Stimulated activated naive CD8-positive, alpha-beta T cell treated with anti-CD3 and anti-CD28 coated beads, Interleukin-15, amount 100 ng/mL, for 72 hours (primary cell): ENCODE measurements around the gene RAB17.
"Not testable (repeated sequence)": the region's sequence is repeated elsewhere in the genome, so short reads cannot be mapped to it uniquely, and the experiment has no call there.

Experiments used
- ATAC-seq: fragments of 150-1000 bp; cut with Tn5 transposase; 2 replicates; pipeline ENCODE4 v1.10.0; 2021; ENCODE audit warnings: mild to moderate bottlenecking, moderate library complexity
- DNase-seq, 2 donors: peaks; one replicate each; pipeline ENCODE4 v3.0.0; 2021 to 2022
- H3K27ac Mint-ChIP-seq, 2 donors: one replicate each; pipeline ENCODE4 v1.8.0; 2022; ENCODE audit warnings: mild to moderate bottlenecking in 2 of 2, mixed read lengths in 2 of 2, moderate library complexity in 2 of 2
- H3K27me3 Mint-ChIP-seq: one replicate; pipeline ENCODE4 v1.8.0; 2022; ENCODE audit warnings: mixed read lengths
- H3K4me1 Mint-ChIP-seq: one replicate; pipeline ENCODE4 v1.8.0; 2022; ENCODE audit warnings: mild to moderate bottlenecking, mixed read lengths
- H3K4me3 Mint-ChIP-seq, 2 donors: one replicate each; pipeline ENCODE4 v1.8.0; 2022; ENCODE audit warnings: mild to moderate bottlenecking in 2 of 2, mixed read lengths in 2 of 2, moderate library complexity in 1 of 2
- H3K9me3 Mint-ChIP-seq, 2 donors: one replicate each; pipeline ENCODE4 v1.8.0; 2022; ENCODE audit warnings: mixed read lengths in 2 of 2

RAB17 gene

GRCh38 chr2:237613679-237614078, 23.1 kb upstream of the RAB17 start:
- ATAC-seq (no peak), DNase-seq (no peak)
- Mint-ChIP-seq H3K27ac (no peak overlapping the region), H3K4me3 (peak overlapping the region in 1 of 2 donors; percentile 6), H3K9me3 (no peaks in the 10 kb centered on the region), H3K27me3 (no peaks in the 10 kb centered on the region), H3K4me1 (peaks cover 45% of the 10 kb centered on the region)

DNA sequence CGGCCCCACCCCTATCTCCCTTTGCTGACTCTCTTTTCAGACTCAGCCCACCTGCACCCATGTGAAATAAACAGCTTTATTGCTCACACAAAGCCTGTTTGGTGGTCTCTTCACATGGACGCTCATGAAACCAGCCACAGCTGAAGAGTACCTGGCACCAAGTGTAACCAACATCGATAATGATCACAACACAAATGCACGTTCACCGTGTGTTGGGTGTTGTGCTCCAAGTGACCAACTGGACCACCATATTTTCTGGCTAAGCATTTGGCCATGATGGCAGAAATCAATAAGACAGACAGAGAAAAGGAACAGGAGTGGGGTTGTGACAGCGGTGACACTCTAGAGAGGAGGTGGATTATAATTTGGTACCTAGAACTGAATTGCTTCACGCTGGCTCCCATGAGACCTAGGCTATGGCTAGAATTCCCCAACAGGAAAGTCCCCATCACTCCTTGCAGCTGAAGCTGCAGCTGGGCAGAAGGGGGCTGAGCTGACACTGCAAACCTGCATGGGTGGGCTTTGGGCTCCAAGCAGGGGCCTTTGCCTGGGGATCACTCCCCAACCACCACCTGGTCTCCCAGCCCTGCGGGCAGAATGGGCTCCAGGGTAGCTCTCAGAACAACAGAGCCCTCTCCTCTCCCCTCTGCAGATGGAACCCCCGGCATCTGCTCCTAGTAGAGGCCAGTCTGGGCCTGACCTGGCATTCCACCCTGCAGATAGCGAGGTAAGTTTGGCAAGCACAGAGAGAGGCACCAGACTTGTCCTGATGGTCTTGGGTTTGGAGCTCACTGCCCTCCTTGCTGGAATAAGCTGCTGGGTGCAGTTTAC, 22.2 kb upstream of the RAB17 start:
- H3K27me3 Mint-ChIP-seq: no peaks in the 10 kb centered on the region
- peaks cover 35% of the 10 kb centered on the region for H3K4me1 Mint-ChIP-seq
- H3K9me3 Mint-ChIP-seq: no peaks in the 10 kb centered on the region
- H3K4me3 Mint-ChIP-seq: no peak overlapping the region
- H3K27ac Mint-ChIP-seq: no peak overlapping the region
- ATAC-seq (no peak), DNase-seq (no peak)

DNA sequence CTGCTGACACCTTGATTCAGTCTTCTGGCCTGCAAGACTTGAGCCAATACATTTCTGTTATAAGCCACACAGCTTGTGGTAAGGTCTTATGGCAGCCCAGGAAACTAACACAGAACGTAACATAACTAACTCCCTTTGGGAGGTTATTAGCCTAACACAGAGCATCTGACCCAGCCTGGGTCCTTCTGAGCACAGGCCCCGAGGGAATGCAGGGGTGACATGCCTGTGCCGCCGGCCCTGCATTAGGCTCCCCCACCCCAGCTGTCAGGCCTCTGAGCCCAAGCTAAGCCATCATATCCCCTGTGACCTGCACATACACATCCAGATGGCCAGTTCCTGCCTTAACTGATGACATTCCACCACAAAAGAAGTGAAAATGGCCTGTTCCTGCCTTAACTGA, 16.0 kb upstream of the RAB17 start:
- not testable (repeated sequence) for ATAC-seq, H3K4me3 Mint-ChIP-seq, DNase-seq, H3K9me3 Mint-ChIP-seq, H3K27ac Mint-ChIP-seq, H3K27me3 Mint-ChIP-seq
- peaks cover 20% of the 10 kb centered on the region for H3K4me1 Mint-ChIP-seq

GRCh38 chr2:237604960-237605359, 14.4 kb upstream of the RAB17 start:
- Mint-ChIP-seq H3K27ac (peak overlapping the region in 1 of 2 donors; percentile 61), H3K4me3 (no peak overlapping the region), H3K4me1 (peaks cover 20% of the 10 kb centered on the region), H3K9me3 (no peaks in the 10 kb centered on the region), H3K27me3 (no peaks in the 10 kb centered on the region)
- no peak for ATAC-seq
- DNase-seq: no peak

DNA sequence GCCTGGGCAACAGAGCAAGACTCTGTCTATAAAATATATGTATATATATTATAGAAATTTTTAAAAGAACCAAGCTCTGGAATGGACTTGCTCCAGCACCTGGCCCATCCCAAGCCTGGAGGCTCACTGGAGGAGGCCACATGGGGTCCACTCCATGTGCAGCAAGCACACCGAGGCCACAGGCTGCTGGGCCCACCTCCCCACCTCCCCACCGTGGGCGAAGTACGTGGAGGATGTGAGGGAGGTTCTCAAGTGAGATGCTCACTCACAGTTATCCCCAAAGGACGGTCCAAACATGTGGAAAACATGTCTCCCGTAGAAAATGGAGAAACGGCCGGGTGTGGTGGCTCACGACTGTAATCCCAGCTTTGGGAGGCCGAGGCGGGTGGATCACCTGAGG, 13.9 kb upstream of the RAB17 start:
- Mint-ChIP-seq H3K4me1 (peaks cover 20% of the 10 kb centered on the region), H3K27ac (no peak overlapping the region), H3K27me3 (no peaks in the 10 kb centered on the region), H3K9me3 (no peaks in the 10 kb centered on the region), H3K4me3 (peak overlapping the region; percentile 72 to 74)
- ATAC-seq (no peak), DNase-seq (no peak)

- peak; percentile 23 to 37 for DNase-seq
- peaks cover 20% of the 10 kb centered on the region for H3K4me1 Mint-ChIP-seq
- ATAC-seq: peak; percentile 94
- H3K27me3 Mint-ChIP-seq: no peaks in the 10 kb centered on the region
- no peaks in the 10 kb centered on the region for H3K9me3 Mint-ChIP-seq
- peak overlapping the region; percentile 72 to 74 for H3K4me3 Mint-ChIP-seq
- H3K27ac Mint-ChIP-seq: peak overlapping the region; percentile 43 to 91
Observed at GRCh38 chr2:237603718-237604362, 13.3 kb upstream of the RAB17 start.

DNA sequence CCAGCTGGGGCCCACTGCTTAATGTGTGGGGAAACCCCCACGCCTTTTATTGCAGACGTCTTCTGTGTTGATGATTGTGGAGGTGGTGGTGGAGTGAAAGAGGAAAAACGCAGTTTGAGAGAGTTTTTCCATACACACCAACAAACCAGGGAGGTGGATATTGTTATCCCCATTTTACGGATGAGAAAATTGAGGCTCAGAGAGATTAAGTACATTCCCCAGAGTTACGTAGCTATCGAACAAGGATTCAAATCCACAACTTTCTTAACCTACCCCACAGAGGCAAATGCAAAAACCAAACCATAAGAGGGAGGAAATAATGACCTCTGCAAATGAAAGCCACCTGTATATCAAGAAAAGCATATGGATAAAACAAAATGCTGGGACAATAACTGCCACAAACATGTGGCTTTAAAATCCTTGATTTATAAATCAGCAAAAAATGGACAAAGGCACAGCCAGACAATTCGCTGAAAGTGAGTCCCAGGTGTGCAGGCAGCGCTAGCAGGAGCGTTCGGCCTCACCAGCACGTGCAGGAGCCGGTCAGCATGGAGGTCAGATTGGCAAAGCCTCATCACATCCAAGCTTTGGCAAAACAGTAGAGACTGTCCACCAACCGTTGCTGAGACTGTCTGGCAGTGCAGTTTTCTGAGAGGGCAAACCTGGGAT, 12.6 kb upstream of the RAB17 start:
- Mint-ChIP-seq H3K27me3 (no peaks in the 10 kb centered on the region), H3K27ac (peak overlapping the region; percentile 43 to 91), H3K4me3 (peak overlapping the region; percentile 72 to 74), H3K4me1 (peaks cover 27% of the 10 kb centered on the region), H3K9me3 (no peaks in the 10 kb centered on the region)
- no peak for ATAC-seq
- DNase-seq: no peak

DNA sequence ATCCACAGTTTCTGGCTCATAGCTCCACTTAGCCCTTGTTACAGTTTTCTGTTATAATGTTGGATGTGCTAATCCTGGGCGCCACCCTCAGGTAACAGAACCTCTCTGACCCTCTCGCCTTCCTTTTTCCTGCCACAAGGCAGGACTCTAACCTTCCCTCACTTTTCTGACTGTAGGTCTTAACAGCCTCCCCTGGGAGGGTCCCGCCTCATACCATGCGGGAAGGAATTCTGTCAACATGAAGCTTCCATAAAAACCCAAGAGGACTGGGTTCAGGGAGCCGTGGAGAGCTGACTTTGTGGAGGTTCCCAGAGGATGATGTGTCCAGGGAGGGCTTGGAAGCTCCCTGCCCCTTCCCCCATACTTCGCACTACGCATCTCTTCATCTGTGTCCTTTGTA, 11.9 kb upstream of the RAB17 start:
- H3K4me3 Mint-ChIP-seq: no peak overlapping the region
- H3K27ac Mint-ChIP-seq: peak overlapping the region in 1 of 2 donors; percentile 44
- no peaks in the 10 kb centered on the region for H3K9me3 Mint-ChIP-seq
- DNase-seq (no peak), ATAC-seq (no peak)
- H3K4me1 Mint-ChIP-seq: peaks cover 29% of the 10 kb centered on the region
- H3K27me3 Mint-ChIP-seq: no peaks in the 10 kb centered on the region

GRCh38 chr2:237601453-237602116, 11.1 kb upstream of the RAB17 start:
- Mint-ChIP-seq H3K4me3 (no peak overlapping the region), H3K27ac (peak overlapping the region in 1 of 2 donors; percentile 27), H3K27me3 (no peaks in the 10 kb centered on the region), H3K4me1 (peaks cover 29% of the 10 kb centered on the region), H3K9me3 (no peaks in the 10 kb centered on the region)
- no peak for ATAC-seq
- no peak for DNase-seq

- ATAC-seq (no peak), DNase-seq (no peak)
- Mint-ChIP-seq H3K27me3 (no peaks in the 10 kb centered on the region), H3K9me3 (no peaks in the 10 kb centered on the region), H3K4me3 (no peak overlapping the region), H3K4me1 (peaks cover 29% of the 10 kb centered on the region), H3K27ac (peak overlapping the region in 1 of 2 donors; percentile 23)
Observed at GRCh38 chr2:237600205-237600846, 9.8 kb upstream of the RAB17 start.

GRCh38 chr2:237599465-237600110, 9.1 kb upstream of the RAB17 start:
- peaks cover 29% of the 10 kb centered on the region for H3K4me1 Mint-ChIP-seq
- no peak for DNase-seq
- H3K27ac Mint-ChIP-seq: no peak overlapping the region
- H3K9me3 Mint-ChIP-seq: no peaks in the 10 kb centered on the region
- no peak for ATAC-seq
- no peak overlapping the region for H3K4me3 Mint-ChIP-seq
- no peaks in the 10 kb centered on the region for H3K27me3 Mint-ChIP-seq

DNA sequence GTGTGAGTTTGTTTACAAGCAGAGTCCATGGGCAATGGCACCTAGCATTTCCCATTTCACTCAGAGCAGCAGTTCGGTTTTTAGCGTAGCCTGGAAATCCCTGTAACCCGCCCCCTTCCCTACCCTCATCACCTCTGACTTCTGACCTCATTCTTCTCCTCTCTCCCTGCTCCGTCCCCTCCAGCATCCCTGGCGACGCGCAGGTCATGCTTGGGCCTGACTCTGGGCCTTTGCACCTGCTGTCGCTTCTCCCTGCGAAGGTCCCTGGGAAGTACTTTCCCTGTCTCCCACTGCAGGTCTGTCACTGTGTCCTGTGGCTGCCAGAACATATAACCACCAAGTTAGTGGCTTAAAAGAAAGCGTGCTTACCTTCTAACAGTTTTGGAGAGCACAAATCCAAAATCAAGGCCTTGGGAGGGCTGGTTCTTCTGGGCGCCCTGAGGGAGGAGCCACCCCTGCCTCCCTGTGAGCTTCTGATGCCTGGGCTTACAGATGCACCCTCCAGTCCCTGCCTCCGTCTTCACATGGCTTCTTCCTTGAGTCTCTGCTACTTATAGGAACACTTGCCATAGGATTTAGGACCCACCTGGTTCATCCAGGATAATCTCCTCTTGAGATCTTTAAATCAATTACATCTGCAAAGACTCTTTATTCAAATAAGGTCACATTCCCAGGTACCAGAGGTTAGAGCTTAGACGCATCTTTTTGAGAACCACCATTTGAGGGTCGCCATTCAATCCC, 8.1 kb upstream of the RAB17 start:
- H3K4me1 Mint-ChIP-seq: peaks cover 23% of the 10 kb centered on the region
- H3K4me3 Mint-ChIP-seq: no peak overlapping the region
- ATAC-seq (no peak), DNase-seq (no peak)
- no peaks in the 10 kb centered on the region for H3K27me3 Mint-ChIP-seq
- H3K9me3 Mint-ChIP-seq: no peaks in the 10 kb centered on the region
- peak overlapping the region in 1 of 2 donors; percentile 76 for H3K27ac Mint-ChIP-seq

DNA sequence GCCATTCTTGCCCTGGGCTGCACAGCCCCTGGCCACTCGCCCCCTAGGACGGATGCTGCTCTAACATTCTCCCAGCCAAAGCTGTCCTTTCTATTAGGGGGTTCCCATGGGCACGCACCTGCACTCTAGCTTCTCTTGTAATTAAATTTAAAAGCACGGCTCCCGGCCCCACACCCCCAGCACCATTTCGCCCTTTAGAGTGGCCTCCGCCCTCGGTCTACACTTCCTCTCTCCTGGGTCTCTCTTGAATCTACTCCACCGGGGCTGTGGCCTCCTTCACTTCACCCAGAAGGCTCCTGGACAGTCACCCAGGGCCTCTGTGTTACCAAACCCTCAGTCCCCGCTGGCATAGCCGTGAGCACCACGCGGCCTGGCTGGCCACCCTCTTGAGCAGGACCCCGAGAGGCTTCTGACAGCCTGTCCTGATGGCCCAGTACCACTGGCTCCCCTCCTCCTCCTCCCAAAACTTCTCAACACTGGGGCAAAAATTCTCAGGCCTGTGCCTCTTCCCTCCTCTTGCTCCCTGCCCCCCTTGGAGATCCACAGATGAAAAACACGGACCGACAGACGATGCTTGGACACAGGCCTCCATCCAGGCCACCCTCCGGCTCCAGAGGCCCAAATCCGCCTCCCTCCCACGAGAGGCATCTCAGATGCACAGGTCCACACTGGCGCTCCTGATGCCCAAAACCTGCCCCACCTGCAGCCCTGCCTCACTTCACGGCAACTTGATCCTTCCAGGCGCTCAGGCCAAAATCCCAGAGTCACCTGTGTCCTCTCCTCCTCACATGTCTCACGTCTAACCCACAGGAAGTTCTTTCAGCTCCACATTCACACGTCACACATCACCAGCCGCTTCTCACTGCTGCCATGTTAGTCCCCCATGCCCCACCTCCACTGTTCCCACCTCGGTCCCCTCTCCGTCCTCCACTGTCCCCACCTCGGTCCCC, 6.9 kb upstream of the RAB17 start:
- Mint-ChIP-seq H3K4me1 (peaks cover 11% of the 10 kb centered on the region), H3K4me3 (no peak overlapping the region), H3K9me3 (no peaks in the 10 kb centered on the region), H3K27ac (peak overlapping the region; percentile 68 to 72), H3K27me3 (no peaks in the 10 kb centered on the region)
- ATAC-seq: peak; percentile 59
- DNase-seq: no peak
